HepG2 (cell line): ENCODE results near the gene MRPL42. TPM values are rescaled to one million over a fixed set of nuclear protein-coding genes. Genes with fewer than 3 reads are reported as not detected.

Source experiments
- ATAC-seq: fragments of 200-7000 bp; cut with Tn5 transposase; 3 replicates; pipeline ENCODE4 v1.9.1; 2020; ENCODE audit warnings: mild to moderate bottlenecking, moderate library complexity
- BruUV-seq: library from RNA; stranded (reverse); fragments of 400-500 nt; replicated peaks from 2 replicates; lab custom pipeline; 2021; lab: Mats Ljungman, UMichigan
- CTCF ChIA-PET: fragments of 300-600 bp; formaldehyde crosslinking; extraction: SDS; loops from one replicate; lab custom pipeline; 2021; ENCODE audit warnings: low total read pairs, inconsistent platforms, low intra/inter-chr PET ratio; lab: Yijun Ruan, JAX
- POLR2A ChIA-PET: fragments of 350-600 bp; sonication (Branson Sonifier 250); formaldehyde crosslinking; loops from one replicate; lab custom pipeline; 2020; ENCODE audit warnings: antibody characterized with exemption, inconsistent platforms; lab: Yijun Ruan, JAX
- DNase-seq: peaks from one replicate; pipeline ENCODE4 v3.0.0-alpha.2; 2015; ENCODE audit warnings: low spot score
- FAIRE-seq: peaks from 3 replicates; lab custom pipeline; 2011; peaks lifted over from hg19 to GRCh38; lab: Jason Lieb, UNC
- H2AFZ ChIP-seq: one replicate; pipeline ENCODE4 v1.6.1; 2011; ENCODE audit warnings: low read length, inconsistent platforms
- H3K27ac ChIP-seq: fragments of 300-600 bp; 3 replicates; pipeline ENCODE4 v1.8.0; 2011; ENCODE audit warnings: mixed run types, mild to moderate bottlenecking, mixed read lengths, low read length, inconsistent platforms; ENCODE audit not compliant: insufficient read depth; ENCODE audit errors: extremely low read length
- H3K27me3 ChIP-seq, 2 experiments: fragments of 200-600 bp in 1 of 2; 2 replicates in 1 of 2; 3 replicates in 1 of 2; pipeline versions ENCODE4 v1.6.0 to v1.8.0; 2011; ENCODE audit warnings: low read length in 2 of 2, mild to moderate bottlenecking in 2 of 2, moderate library complexity in 2 of 2, inconsistent platforms in 1 of 2; ENCODE audit not compliant: insufficient read depth in 2 of 2, control insufficient read depth in 1 of 2
- H3K36me3 ChIP-seq, 2 experiments: fragments of 200-600 bp in 1 of 2; replicated peaks in 1 of 2; 2 replicates in 1 of 2; 3 replicates in 1 of 2; pipeline versions ENCODE4 v1.5.1 to v1.8.0; 2011; ENCODE audit warnings: low read length in 2 of 2, inconsistent platforms in 1 of 2; ENCODE audit not compliant: insufficient read depth in 2 of 2, control insufficient read depth in 1 of 2
- H3K4me1 ChIP-seq: 2 replicates; pipeline ENCODE4 v1.5.1; 2012; ENCODE audit warnings: low read length, inconsistent platforms; ENCODE audit not compliant: insufficient read depth
- H3K4me2 ChIP-seq: 2 replicates; pipeline ENCODE4 v1.6.0; 2011; ENCODE audit warnings: low read depth, low read length, inconsistent platforms
- H3K4me3 ChIP-seq, 3 experiments: fragments of 200-600 bp in 1 of 3; sonication (generic), shearing (Covaris generic) in 1 of 3; replicated peaks in 1 of 3; 2 replicates each; pipeline ENCODE4 v1.5.1; 2011 to 2016; ENCODE audit warnings: low read length in 3 of 3, inconsistent platforms in 2 of 3, low read depth in 2 of 3, mild to moderate bottlenecking in 2 of 3, control low read depth in 1 of 3, mixed read lengths in 1 of 3; ENCODE audit not compliant: insufficient read depth in 1 of 3
- H3K79me2 ChIP-seq: one replicate; pipeline ENCODE4 v1.6.1; 2011; ENCODE audit warnings: low read length, inconsistent platforms; ENCODE audit not compliant: insufficient read depth
- H3K9ac ChIP-seq: 2 replicates; pipeline ENCODE4 v1.6.0; 2011; ENCODE audit warnings: mild to moderate bottlenecking, low read depth, low read length, inconsistent platforms; ENCODE audit not compliant: insufficient read depth
- H3K9me3 ChIP-seq: 2 replicates; pipeline ENCODE4 v1.5.1; 2012; ENCODE audit warnings: mild to moderate bottlenecking, low read length
- H4K20me1 ChIP-seq: 2 replicates; pipeline ENCODE4 v1.6.0; 2011; ENCODE audit warnings: inconsistent platforms, mild to moderate bottlenecking, low read length, moderate library complexity; ENCODE audit not compliant: insufficient read depth
- ARID3A ChIP-seq: IDR thresholded peaks from 2 replicates; pipeline ENCODE4 v1.6.1; 2012; ENCODE audit warnings: low read depth, low read length, improper control_type of control experiment
- CHD2 ChIP-seq: IDR thresholded peaks from 2 replicates; pipeline ENCODE4 v1.6.1; 2011; ENCODE audit warnings: low read depth, low read length, improper control_type of control experiment
- DPF2 ChIP-seq: sonication (generic); formaldehyde crosslinking; IDR thresholded peaks from 2 replicates; pipeline ENCODE4 v1.4.0; 2020; ENCODE audit warnings: mild to moderate bottlenecking, low read depth, missing genetic modification reagents, borderline replicate concordance
- MED13 ChIP-seq: sonication (generic); formaldehyde crosslinking; IDR thresholded peaks from 2 replicates; pipeline ENCODE4 v1.5.0; 2020; ENCODE audit warnings: missing genetic modification reagents
- MEIS2 ChIP-seq: sonication (generic); formaldehyde crosslinking; IDR thresholded peaks from 2 replicates; pipeline ENCODE4 v1.9.0; 2021; ENCODE audit warnings: mild to moderate bottlenecking, missing genetic modification reagents
- NFE2L2 ChIP-seq: fragments of 150-350 bp; IDR thresholded peaks from 2 replicates; pipeline ENCODE4 v1.6.1; 2014; ENCODE audit warnings: low read length
- RFX3 ChIP-seq: IDR thresholded peaks from 2 replicates; pipeline ENCODE4 v1.6.1; 2016; ENCODE audit warnings: missing biosample characterization, missing genetic modification reagents
- SALL2 ChIP-seq: sonication (generic); formaldehyde crosslinking; IDR thresholded peaks from 2 replicates; pipeline ENCODE4 v1.8.1; 2023; ENCODE audit warnings: mild to moderate bottlenecking, missing genetic modification reagents, inconsistent platforms
- SNAPC2 ChIP-seq: sonication (generic); formaldehyde crosslinking; IDR thresholded peaks from 2 replicates; pipeline ENCODE4 v1.8.1; 2022; ENCODE audit warnings: mild to moderate bottlenecking, missing genetic modification reagents
- TIGD3 ChIP-seq: sonication (generic); formaldehyde crosslinking; IDR thresholded peaks from 2 replicates; pipeline ENCODE4 v1.5.1; 2020; ENCODE audit warnings: mild to moderate bottlenecking, missing genetic modification reagents, borderline replicate concordance
- U2AF2 ChIP-seq: fragments of 200-400 bp; formaldehyde crosslinking; IDR thresholded peaks from 2 replicates; pipeline ENCODE4 v1.6.1; 2017; ENCODE audit warnings: low read depth, mild to moderate bottlenecking, low read length
- ZNF607 ChIP-seq: sonication (generic); formaldehyde crosslinking; IDR thresholded peaks from 2 replicates; pipeline ENCODE4 v1.5.1; 2020; ENCODE audit warnings: missing genetic modification reagents, mild to moderate bottlenecking, borderline replicate concordance
- WGBS: methylation state at CpG from one replicate; pipeline ENCODE4 v1.1.6; 2017; ENCODE audit warnings: low lambda C conversion rate; 5-methylcytosine and 5-hydroxymethylcytosine counted together
- in situ Hi-C: cut with HindIII; loops from 2 replicates; pipeline ENCODE4 v1.10.0; 2017; ENCODE audit warnings: low pct_unique_long_range_greater_than_20kb; ENCODE audit not compliant: extremely low pct_ligation_motif_present
- intact Hi-C: fragments of 100-400 bp; cut with micrococcal nuclease; formaldehyde crosslinking; loops from one replicate; pipeline ENCODE4 v1.10.0; 2022; ENCODE audit not compliant: unreplicated experiment
- polyA plus RNA-seq, 8 experiments: library from polyadenylated mRNA; depleted of rRNA in 3 of 8; stranded (reverse) in 7 of 8; unstranded in 1 of 8; fragments of >200 nt; fragmentation: Illumina TruSeq in 4 of 8; extraction: Trizol in 4 of 8; gene quantifications; 2 replicates each; pipeline versions ENCODE4 v1.2.1 to v1.2.3, GENCODE V29; 2011 to 2016; ENCODE audit warnings: low read depth in 4 of 8, missing spikeins in 1 of 8, mixed read lengths in 1 of 8; ENCODE audit not compliant: insufficient read depth in 1 of 8
- total RNA-seq, 5 experiments: library from RNA; depleted of rRNA; stranded (reverse); fragments of >200 nt; fragmentation: Illumina TruSeq; extraction: Trizol; gene quantifications; 2 replicates each; pipeline ENCODE4 v1.2.3, GENCODE V29; 2016; ENCODE audit warnings: low read depth in 1 of 5
- TF ChIP-seq, protein P1 (sequence below): sonication (generic); formaldehyde crosslinking; IDR thresholded peaks from 2 replicates; pipeline ENCODE4 v1.8.1; 2023; ENCODE audit warnings: mild to moderate bottlenecking, missing genetic modification reagents, borderline replicate concordance
- TF ChIP-seq, protein P2 (sequence below): sonication (generic); formaldehyde crosslinking; IDR thresholded peaks from 2 replicates; pipeline ENCODE4 v1.4.0; 2020; ENCODE audit warnings: missing genetic modification reagents

MRPL42 gene
- total and polyA plus RNA-seq, 2 of the 13 experiments (the other 11 are each of a cell fraction or from before 2014, with no cell fraction given): 93.3 to 148 TPM

- in situ Hi-C loops: no loop called here
- Histone ChIP-seq H4K20me1 (no peaks in the 10 kb centered on the region), H3K27me3 (no peaks in the 10 kb centered on the region)
Measured at GRCh38 chr12:93483151-93483807, 16.0 kb downstream of the MRPL42 start.

More at GRCh38 chr12:93483151-93483807, 16.0 kb downstream of the MRPL42 start:
- WGBS: 96% methylated on average over 4 of the region's 4 CpGs
- no peak overlapping the region for H3K9ac ChIP-seq
- no peak overlapping the region for H3K4me2 ChIP-seq
- peaks cover 19 to 74% of the 10 kb centered on the region in 2 experiments for H3K36me3 ChIP-seq
- H3K4me1 ChIP-seq: peaks cover 10% of the 10 kb centered on the region; the same call in 1 of the 2 replicates
- no peak overlapping the region for H3K27ac ChIP-seq
- H3K9me3 ChIP-seq: no peaks in the 10 kb centered on the region
- no peak overlapping the region for H2AFZ ChIP-seq
- BruUV-seq: no TSS peak
- TF ChIP-seq TIGD3 (CRISPR knock-in tag) (no peak), MED13 (CRISPR knock-in tag) (no peak), SNAPC2 (CRISPR knock-in tag) (no peak), ARID3A (no peak), NFE2L2 (no peak), ZNF607 (CRISPR knock-in tag) (no peak), CHD2 (no peak), MEIS2 (CRISPR knock-in tag) (no peak), DPF2 (CRISPR knock-in tag) (no peak), SALL2 (CRISPR knock-in tag) (no peak), RFX3 (CRISPR knock-in tag) (no peak), U2AF2 (no peak)
- TF ChIP-seq, protein P1, sequence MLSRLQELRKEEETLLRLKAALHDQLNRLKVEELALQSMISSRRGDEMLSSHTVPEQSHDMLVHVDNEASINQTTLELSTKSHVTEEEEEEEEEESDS (CRISPR knock-in tag): no peak
- TF ChIP-seq, protein P2, sequence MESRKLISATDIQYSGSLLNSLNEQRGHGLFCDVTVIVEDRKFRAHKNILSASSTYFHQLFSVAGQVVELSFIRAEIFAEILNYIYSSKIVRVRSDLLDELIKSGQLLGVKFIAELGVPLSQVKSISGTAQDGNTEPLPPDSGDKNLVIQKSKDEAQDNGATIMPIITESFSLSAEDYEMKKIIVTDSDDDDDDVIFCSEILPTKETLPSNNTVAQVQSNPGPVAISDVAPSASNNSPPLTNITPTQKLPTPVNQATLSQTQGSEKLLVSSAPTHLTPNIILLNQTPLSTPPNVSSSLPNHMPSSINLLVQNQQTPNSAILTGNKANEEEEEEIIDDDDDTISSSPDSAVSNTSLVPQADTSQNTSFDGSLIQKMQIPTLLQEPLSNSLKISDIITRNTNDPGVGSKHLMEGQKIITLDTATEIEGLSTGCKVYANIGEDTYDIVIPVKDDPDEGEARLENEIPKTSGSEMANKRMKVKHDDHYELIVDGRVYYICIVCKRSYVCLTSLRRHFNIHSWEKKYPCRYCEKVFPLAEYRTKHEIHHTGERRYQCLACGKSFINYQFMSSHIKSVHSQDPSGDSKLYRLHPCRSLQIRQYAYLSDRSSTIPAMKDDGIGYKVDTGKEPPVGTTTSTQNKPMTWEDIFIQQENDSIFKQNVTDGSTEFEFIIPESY: no peak
- TF ChIP-seq, all 625 proteins: peak for 0
- ChIA-PET POLR2A (interaction anchor here (1.2 to 1.7 kb wide), 2 partner anchors 16 to 41 kb away, joined by 4 read pairs; partner anchors contain the start of genes MRPL42 and UBE2N), CTCF (no interaction called here)
- no peak for ATAC-seq
- DNase-seq: no peak
- Histone ChIP-seq H3K4me3 (no peak overlapping the region), H3K79me2 (no peaks in the 10 kb centered on the region)
- FAIRE-seq: no peak
- intact Hi-C loops: no loop called here
